ENCODE results near the gene LDLRAD3.

LDLRAD3 gene

GRCh38 chr11:36023922-36024321 is 80.1 kb downstream of the LDLRAD3 start:
- no peak for DNase-seq (ENCODE audit: low read depth)
- no peak overlapping the region for H3K4me3 ChIP-seq (ENCODE audit: low read depth, low read length)
- no peak for TF ChIP-seq CTCF (IDR thresholded peaks at IDR 0.05; ENCODE audit: low read depth, low read length, missing control alignments)
- in situ Hi-C loops (cut with HindIII; ENCODE audit: low sequenced_read_pairs), result no loop called here

DNA sequence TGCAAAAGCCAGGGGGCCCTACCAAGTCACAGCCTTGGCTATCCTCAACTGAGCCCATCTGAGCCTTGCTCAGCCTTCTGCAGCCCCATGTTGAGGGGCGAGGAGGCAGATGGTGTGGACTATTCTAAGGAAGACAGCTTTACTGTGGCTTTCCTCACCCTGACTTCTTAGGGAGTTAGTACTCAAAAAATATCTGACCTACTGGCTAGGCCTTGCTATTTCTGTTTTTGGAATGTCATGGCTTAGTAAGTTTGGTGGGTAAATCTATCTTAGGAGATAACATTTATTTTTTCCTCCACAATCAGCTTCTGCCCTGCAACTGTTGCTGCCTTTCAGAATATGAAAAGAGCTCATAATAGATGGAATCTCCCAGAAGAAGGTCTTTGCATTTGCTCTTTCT is 80.9 kb downstream of the LDLRAD3 start:
- no peak for TF ChIP-seq CTCF (IDR thresholded peaks at IDR 0.05; ENCODE audit: low read depth, low read length, missing control alignments)
- no peak for DNase-seq (ENCODE audit: low read depth)
- in situ Hi-C loops (cut with HindIII; ENCODE audit: low sequenced_read_pairs), result no loop called here
- H3K4me3 ChIP-seq (ENCODE audit: low read depth, low read length), result no peak overlapping the region

GRCh38 chr11:36026315-36026968 is 82.6 kb downstream of the LDLRAD3 start:
- H3K4me3 ChIP-seq (ENCODE audit: low read depth, low read length), result no peak overlapping the region
- no peak for DNase-seq (ENCODE audit: low read depth)
- TF ChIP-seq CTCF (IDR thresholded peaks at IDR 0.05; ENCODE audit: low read depth, low read length, missing control alignments), result no peak
- in situ Hi-C loops (cut with HindIII; ENCODE audit: low sequenced_read_pairs), result no loop called here

- TF ChIP-seq CTCF (IDR thresholded peaks at IDR 0.05; ENCODE audit: low read depth, low read length, missing control alignments), result no peak
- in situ Hi-C loops (cut with HindIII; ENCODE audit: low sequenced_read_pairs), result no loop called here
- DNase-seq (ENCODE audit: low read depth), result no peak
- no peak overlapping the region for H3K4me3 ChIP-seq (ENCODE audit: low read depth, low read length)
These were observed 83.9 kb downstream of the LDLRAD3 start for GRCh38 chr11:36027731-36028130.

GRCh38 chr11:36029616-36030015 is 85.8 kb downstream of the LDLRAD3 start:
- DNase-seq (ENCODE audit: low read depth), result no peak
- H3K4me3 ChIP-seq (ENCODE audit: low read depth, low read length), result no peak overlapping the region
- in situ Hi-C loops (cut with HindIII; ENCODE audit: low sequenced_read_pairs), result no loop called here
- no peak for TF ChIP-seq CTCF (IDR thresholded peaks at IDR 0.05; ENCODE audit: low read depth, low read length, missing control alignments)

GRCh38 chr11:36030731-36031281 is 86.9 kb downstream of the LDLRAD3 start:
- in situ Hi-C loops (cut with HindIII; ENCODE audit: low sequenced_read_pairs), result no loop called here
- TF ChIP-seq CTCF (IDR thresholded peaks at IDR 0.05; ENCODE audit: low read depth, low read length, missing control alignments), result no peak
- no peak for DNase-seq (ENCODE audit: low read depth)
- H3K4me3 ChIP-seq (ENCODE audit: low read depth, low read length), result no peak overlapping the region

Measured in astrocyte of the cerebellum (primary cell).